ENCODE data around the gene AMBP. TPM values are rescaled to one million over a fixed set of nuclear protein-coding genes. Genes with fewer than 3 reads are reported as not detected.

AMBP gene
- total and polyA plus RNA-seq, 2 of the 13 experiments (the other 11 are each of a cell fraction or from before 2014, with no cell fraction given) = 1,510 to 2,580 TPM

- TF ChIP-seq CCAR2 (optimal IDR thresholded peaks at IDR 0.05; ENCODE audit: low read depth, low read length) (no peak), ZNF703 (CRISPR knock-in tag; IDR thresholded peaks at IDR 0.05; ENCODE audit: borderline replicate concordance) (no peak), ZNF547 (CRISPR knock-in tag; IDR thresholded peaks at IDR 0.05) (no peak; the same call in 1 of the 2 replicates), ZBTB1 (CRISPR knock-in tag; IDR thresholded peaks at IDR 0.05; ENCODE audit: borderline replicate concordance) (no peak), ZNF354B (CRISPR knock-in tag; IDR thresholded peaks at IDR 0.05) (no peak), STAT6 (CRISPR knock-in tag; IDR thresholded peaks at IDR 0.05; ENCODE audit: borderline replicate concordance) (no peak), ZNF782 (CRISPR knock-in tag; IDR thresholded peaks at IDR 0.05; ENCODE audit: borderline replicate concordance) (no peak), HNRNPUL1 (IDR thresholded peaks at IDR 0.05; ENCODE audit: low read depth, low read length) (no peak), FOXP4 (CRISPR knock-in tag; IDR thresholded peaks at IDR 0.05) (peak; percentile 56; the same call in 1 of the 2 replicates), ZNF597 (CRISPR knock-in tag; IDR thresholded peaks at IDR 0.05) (no peak), ZNF839 (CRISPR knock-in tag; IDR thresholded peaks at IDR 0.05; ENCODE audit: borderline replicate concordance) (no peak), ARID5B (CRISPR knock-in tag; IDR thresholded peaks at IDR 0.05) (peak; percentile 66; the same call in 1 of the 2 replicates), MYPOP (CRISPR knock-in tag; IDR thresholded peaks at IDR 0.05) (no peak), SP1 (IDR thresholded peaks at IDR 0.05) (no peak), SP1 (CRISPR knock-in tag; IDR thresholded peaks at IDR 0.05) (no peak), IKZF1 (IDR thresholded peaks at IDR 0.05) (no peak), PHB2 (IDR thresholded peaks at IDR 0.05; ENCODE audit: partially characterized antibody) (no peak), ZBTB38 (CRISPR knock-in tag; IDR thresholded peaks at IDR 0.05) (no peak), HHEX (CRISPR knock-in tag; IDR thresholded peaks at IDR 0.05) (peak; percentile 52; the same call in 1 of the 2 replicates), SP2 (CRISPR knock-in tag; IDR thresholded peaks at IDR 0.05) (no peak), CHCHD3 (CRISPR knock-in tag; IDR thresholded peaks at IDR 0.05) (no peak), ZNF33B (CRISPR knock-in tag; IDR thresholded peaks at IDR 0.05) (no peak)
These were observed 39.5 kb upstream of the AMBP start (continued) for GRCh38 chr9:114117614-114117995.
